ENCODE results near the gene ADPRHL1.

Gene ADPRHL1

GRCh38 chr13:113452942-113453901 is at the start of gene ADPRHL1:
Gene ADPRHL1, minus strand, starts transcription at chr13:113453488. Its CDS starts 51 bp downstream, at chr13:113453437.
- peak; percentile 65 for DNase-seq

DNA sequence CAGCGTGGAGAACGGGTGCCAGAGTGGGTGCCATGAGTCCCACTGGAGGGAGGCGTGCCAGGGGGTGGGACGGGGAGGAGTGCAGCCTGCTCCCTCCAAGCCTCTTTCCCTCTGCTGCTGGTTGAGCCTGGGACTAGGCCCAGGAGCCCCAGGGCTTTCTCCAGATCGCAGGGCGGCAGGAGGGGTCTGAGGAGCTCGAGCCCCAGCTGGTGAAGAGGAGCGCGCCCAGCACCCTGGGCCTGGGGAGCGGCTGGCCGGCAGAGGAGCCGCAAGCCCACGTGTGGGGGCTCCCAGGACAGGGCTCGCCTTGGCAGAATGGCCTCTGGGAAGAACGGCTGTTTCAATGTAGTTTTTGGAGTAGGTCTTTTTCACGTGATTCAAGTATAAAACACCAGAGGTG is 49.4 kb upstream of the ADPRHL1 start:
- DNase-seq, result no peak

DNA sequence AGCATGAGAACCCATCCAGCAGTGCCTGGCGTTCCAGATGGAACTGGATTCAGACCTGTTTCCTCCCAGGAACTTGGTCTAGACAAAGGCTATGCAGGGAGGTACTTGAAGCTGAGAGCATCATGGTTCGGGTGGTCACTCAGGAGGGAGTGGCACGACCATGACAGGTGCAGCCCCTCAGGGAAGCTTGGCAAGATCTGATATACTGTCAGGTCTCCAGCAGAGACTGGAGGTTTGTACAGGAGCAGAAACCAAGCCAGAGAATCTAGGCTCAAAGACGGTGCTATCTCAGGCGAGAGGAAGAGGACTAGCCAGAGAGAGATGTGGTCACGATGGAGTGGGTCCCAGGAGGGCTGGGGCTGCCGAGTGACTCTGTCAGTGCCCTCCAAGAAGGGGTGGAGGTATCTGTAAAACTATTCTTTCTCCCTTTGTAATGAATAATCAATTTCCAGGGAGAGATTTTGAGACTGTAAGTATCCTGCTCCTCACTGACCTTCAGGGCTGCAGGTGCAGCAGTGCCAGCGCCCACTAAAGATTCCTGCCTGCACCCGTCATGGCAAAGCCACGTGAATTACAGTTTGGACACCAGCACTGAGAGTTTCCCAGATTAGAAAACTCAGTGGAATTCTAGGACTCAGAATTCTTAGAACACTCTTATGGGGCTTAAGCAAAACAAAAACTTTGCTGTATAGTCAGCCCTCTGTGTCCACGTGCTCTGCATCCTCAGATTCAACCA is 47.4 kb upstream of the ADPRHL1 start:
- DNase-seq, result no peak

GRCh38 chr13:113499936-113500335 is 46.6 kb upstream of the ADPRHL1 start:
- DNase-seq, result no peak

GRCh38 chr13:113498905-113499304 is 45.6 kb upstream of the ADPRHL1 start:
- no peak for DNase-seq

DNA sequence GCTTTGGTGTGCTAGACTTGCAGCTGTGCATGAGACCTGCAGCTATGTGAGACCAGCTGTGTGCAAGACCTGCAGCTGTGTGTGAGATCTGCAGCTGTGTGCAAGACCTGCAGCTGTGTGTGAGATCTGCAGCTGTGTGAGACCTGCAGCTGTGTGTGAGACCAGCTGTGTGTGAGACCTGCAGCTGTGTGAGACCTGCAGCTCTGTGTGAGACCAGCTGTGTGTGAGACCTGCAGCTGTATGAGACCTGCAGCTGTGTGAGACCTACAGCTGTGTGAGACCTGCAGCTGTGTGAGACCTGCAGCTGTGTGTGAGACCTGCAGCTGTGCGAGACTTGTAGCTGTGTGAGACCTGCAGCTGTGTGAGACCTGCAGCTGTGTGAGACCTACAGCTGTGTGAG is 43.9 kb upstream of the ADPRHL1 start:
- DNase-seq, result no peak

- DNase-seq, result no peak
Observed at GRCh38 chr13:113495494-113496210, 42.4 kb upstream of the ADPRHL1 start.

DNA sequence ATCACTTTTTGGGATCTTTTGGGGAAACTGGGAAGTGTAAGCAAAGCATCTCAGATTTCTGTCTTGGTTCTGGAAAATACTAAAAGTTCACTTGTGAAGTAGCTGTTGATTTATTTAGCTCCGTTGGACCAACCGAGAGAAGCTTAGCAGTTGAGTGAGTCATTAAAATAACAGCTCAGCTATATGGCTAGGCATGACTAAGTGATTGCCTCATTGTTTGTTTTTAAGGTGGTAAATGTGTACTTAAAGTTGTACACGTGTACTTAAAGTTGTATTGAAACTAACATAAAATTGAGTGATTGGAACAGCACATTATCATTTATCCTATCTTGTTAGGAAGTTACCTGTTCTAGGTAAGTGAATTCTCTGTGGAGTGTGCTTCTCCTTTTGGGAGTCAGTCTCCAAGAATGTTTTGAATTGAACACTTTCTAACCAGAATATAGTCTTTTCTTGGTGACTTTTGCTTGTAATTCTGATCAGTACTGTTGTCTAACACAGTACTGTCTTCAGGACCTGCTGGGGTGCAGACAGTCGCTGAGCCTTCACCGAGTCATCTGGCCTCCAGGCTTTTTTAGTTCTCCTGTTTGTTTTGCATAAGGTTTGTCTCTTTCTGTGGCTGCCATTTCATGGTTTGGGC is 40.1 kb upstream of the ADPRHL1 start:
- peak; percentile 44 for DNase-seq

DNA sequence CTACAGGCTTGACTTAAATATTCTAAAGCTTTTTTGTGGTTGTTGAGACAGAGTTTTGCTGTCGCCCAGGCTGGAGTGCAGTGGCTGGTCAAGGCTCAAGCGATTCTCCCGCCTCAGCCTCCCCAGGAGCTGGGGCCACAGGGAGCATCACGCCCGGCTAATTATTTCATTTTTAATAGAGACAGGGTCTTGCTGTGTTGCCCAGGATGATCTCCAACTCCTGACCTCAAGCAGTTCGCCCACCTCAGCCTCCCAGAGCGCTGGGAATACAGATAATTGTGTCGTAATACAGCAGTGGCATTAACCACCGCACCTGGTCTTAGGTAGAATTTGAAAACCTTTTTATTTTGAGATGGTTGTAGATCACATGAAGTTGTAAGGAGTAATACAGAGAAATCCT is 38.7 kb upstream of the ADPRHL1 start:
- no peak for DNase-seq

DNA sequence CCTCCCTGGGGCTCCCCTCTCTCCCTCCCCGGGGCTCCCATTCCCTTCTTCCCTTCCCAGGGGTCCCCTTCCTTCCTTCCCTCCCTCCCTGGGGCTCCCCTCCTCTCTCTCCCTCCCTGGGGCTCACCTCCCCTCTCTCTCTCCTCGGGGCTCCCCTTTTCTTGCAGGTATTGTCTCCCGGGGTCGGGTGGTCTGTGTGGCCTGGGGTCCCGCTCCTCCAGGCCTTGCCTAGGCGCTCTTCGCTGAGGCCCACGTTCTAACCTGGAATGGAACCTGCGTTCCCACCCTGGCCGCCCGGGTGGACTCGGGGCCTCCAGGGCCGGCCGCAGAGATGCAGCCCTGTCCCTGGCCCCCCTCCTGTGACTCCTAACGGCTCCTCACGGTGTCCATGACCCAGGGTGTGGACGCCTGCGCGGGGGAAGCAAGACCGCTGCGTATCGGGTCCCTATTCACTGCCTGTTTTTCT is 38.2 kb upstream of the ADPRHL1 start:
- DNase-seq, result no peak

DNA sequence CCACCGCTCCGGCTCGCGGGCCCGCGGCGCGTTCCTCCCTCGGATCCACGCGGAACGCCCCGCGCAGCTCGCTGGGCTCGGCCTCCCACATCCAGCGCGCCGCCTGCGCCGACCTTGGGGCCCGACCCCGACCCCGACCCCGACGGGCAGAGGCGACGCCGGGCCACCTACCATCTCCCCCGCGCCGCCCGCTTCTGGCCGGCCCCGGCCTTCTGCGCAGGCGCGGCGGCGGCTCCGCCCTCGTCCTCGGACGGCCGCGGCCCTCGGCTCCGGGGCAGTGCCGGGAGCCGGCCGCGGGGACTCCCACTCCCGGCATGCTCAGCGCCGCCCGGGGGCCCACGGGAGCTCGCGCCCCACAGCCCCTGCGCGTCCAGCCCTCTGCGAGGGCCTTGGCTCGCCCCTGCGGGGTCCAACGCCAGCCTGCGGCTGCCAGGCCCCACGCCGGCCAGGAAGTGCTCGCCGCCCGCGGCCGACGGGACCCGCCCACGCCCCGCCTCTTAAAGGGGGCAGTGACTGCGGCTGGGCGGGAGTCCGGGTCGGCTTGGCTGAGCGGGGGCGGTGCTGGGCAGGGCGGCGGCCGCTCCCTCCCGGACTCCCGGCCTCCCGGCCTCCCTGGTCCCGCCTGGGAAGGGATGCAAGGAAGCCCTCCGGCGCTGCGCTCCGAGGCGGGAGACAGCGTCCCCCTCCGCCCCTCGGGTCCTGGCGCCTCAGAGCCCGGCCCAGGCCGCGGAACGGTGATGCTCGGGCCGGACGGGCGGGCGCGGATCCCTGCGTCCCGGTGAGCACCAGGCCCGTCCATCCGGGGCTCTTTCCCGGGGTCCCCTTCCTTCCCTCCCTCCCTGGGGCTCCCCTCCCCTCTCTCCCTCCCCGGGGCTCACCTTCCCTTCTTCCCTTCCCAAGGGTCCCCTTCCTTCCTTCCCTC is 37.5 kb upstream of the ADPRHL1 start, which contains the start of gene DCUN1D2:
Gene DCUN1D2 (minus strand): TSS at position 216 of the 922 bp plus-strand sequence. CDS start 42 bp downstream, at position 174.
- peak; percentile 82 for DNase-seq

DNA sequence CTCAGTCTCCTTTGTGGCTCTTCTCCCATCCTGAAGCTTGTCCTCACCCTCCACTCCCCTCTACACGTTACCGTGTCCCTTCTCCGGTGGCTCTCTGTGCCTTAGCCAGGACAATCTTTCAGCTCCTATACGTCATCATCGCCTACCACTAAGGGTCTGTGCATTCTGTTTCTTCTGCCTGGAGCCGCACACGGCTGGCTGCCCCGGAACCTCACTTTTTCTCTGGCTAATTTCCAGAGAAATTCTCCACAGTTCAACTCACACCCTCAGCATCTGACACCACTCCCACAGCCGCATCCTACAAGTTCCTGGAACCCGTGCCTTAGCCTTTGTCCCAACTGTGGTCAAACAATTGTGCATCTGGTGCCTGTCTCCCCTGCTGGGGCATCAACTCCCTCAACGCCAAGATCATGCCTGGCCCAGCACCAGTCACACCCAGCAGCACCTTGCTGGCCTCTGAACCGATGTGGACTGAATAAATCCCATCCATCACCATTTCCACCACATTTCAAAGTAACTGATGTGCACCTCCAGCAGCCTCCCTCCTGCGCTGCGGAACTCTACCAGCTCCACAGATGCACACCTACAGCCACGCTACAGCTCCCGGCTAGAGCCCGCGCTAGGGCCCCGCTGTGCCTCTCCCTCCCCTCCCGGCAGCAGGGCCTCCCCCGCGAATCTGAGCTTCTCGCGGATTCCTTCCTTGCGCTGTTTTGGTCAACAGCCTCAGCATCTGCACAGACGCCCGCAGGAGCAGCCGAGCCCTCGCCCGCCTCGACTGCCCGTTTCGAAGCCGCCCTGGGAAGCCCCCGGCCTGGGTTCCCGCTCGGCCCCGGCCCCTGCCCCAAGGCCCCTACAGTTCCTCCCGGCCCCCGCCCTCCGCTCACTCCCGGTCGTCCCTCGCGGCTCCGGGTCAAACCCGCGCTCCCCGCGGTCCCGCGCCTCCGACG is 36.5 kb upstream of the ADPRHL1 start:
- DNase-seq, result peak; percentile 57

DNA sequence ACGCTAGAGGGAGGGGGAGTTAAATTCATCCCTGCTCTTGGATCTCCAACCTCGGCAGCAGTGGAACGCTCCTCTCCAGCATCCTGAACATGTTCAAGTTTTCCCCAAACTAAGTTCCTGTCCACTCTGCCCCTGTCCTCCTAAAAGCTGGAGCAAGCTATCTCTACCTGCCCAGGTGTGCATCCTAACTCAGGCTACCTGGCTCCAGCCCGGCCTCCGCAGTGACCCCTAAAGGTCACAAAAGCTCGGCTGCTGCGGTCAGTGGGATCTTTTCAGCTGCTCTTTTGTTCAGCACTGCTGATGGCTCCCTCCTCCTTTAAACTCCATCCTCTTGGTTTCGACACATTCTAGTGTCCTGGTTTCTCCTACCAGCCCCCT is 35.9 kb upstream of the ADPRHL1 start:
- DNase-seq, result no peak

- DNase-seq, result no peak
Observed at GRCh38 chr13:113488283-113488682, 35.0 kb upstream of the ADPRHL1 start.

DNA sequence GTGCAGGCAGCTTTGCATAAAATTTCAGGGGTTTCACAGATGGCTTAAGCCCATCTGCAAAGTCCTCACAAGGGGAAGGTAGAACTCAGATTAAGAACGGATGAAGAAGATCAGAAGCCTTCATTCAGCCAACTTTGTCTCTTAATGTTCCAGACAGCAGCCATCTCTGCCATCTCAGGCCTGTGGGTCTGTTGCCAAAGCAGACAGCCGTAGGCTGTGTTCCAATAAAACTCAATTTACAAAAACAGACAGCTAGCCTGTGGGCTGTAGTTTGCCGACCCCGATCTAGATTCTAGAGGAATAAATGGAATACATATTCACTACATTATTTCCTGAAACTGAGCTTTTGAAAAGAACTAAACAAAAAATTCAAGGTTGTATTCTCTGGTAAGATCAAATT is 33.4 kb upstream of the ADPRHL1 start:
- no peak for DNase-seq

DNA sequence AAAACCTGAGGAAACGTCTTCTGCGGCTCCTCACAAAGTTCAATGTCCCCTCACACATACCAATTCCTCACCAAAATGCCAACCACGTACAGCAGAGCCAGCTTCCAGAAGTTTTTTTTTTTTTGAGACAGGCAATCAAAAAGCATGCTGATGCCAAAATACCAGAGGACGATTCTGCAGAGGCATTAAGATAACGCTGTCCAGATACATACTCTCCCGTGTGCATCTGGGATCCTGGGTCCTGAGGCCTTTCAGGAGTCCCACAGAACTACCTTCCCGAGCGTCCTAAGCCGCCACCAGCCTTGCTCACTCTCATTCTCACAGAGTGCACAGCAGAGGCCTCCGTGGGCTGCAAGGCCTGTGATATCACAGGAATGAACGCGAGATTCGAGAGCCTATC is 32.3 kb upstream of the ADPRHL1 start:
- no peak for DNase-seq

DNA sequence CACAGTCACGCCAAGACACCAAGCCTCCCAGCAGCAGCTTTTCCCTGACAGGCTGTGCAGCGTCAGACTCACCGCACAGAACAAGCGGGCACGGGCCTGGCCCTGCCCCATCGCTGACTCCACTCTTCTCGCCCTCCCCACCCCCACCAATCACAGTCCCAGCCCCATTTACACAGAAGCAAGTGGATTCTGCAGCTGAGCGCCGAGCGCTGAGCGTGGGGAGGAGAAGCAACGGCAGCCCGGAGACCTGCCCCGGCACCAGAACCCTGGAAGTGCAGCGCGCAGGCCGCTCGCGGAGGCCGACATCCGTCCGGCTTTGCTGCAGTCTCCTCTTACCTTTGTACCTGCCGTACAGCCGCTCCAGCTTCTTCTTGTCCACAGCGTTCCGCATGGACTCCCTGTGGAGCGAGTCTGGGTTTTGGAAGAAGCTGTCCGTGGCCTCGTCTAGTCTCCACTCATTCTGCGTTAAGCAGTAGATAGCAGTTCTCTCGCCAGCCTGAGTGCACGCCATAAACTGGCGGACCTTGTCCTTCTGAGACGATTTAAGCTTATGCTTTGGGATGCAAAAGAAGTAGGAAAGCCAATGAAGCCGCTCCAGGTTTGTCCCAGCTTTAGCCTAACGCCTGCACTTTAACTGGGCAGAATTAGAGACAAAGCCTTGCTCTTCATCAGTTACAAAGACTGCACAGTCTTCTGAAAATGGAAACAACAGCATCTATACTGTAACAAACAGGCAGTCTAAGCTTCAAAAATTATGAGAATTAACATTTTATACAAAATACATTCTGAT is 30.4 kb upstream of the ADPRHL1 start:
- DNase-seq, result no peak

DNA sequence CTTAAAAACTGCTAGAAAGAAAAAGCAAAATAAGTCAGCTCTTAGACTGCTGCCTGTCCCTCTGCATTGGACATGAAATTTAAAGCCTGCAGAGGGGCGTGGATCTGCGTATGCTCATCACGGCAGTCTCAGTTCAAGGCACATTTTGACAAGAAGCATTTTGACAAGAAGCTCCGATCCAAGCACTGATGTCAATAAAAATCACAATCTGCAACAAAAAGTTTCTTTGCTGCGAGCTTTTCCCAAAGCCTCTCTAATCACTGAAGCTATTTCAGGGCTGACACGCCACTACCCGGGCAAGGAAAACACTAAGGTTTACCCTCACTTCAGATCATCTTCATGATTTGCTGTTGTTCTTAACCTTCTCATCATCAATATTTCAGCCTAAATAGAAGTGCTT is 29.8 kb upstream of the ADPRHL1 start:
- DNase-seq, result no peak

- DNase-seq, result no peak
Observed at GRCh38 chr13:113479179-113479578, 25.9 kb upstream of the ADPRHL1 start.
